Mammary epithelial cell (primary cell): ENCODE measurements around the gene HSPE1.

Experiments
- CTCF ChIP-seq, 2 donors: IDR thresholded peaks in 1 of 2; conservative IDR thresholded peaks in 1 of 2; 2 replicates each; pipeline ENCODE4 v1.5.1; 2011 to 2012; ENCODE audit warnings: inconsistent platforms in 2 of 2, low read length in 2 of 2, mild to moderate bottlenecking in 2 of 2, control low read depth in 1 of 2, low read depth in 1 of 2; ENCODE audit not compliant: insufficient read depth in 1 of 2; ENCODE audit errors: extremely low read depth in 1 of 2
- EZH2 ChIP-seq: IDR thresholded peaks from 2 replicates; pipeline ENCODE4 v1.6.1; 2012; ENCODE audit warnings: low read length, inconsistent platforms, borderline replicate concordance

- TF ChIP-seq CTCF (conservative IDR thresholded peaks at IDR 0.05 in 1 of 2, IDR thresholded peaks at IDR 0.05 in 1 of 2; ENCODE audit: extremely low read depth in 1 of 2, insufficient read depth in 1 of 2, low read depth in 1 of 2, low read length in 2 of 2) = no peak
- TF ChIP-seq EZH2 = no peak
Observed at GRCh38 chr2:197477797-197478196, 22.4 kb upstream of the HSPE1 start.
